22Rv1 (cell line): ENCODE measurements around the gene TNFAIP8L2.

Experiments used
- H3K27ac ChIP-seq: fragments of 450-650 bp; 2 replicates; pipeline ENCODE4 v1.5.1; 2017
- ZFX ChIP-seq: fragments of 450-650 bp; IDR thresholded peaks from 2 replicates; pipeline ENCODE4 v1.6.1; 2017; ENCODE audit warnings: antibody characterized with exemption, borderline replicate concordance
- TF ChIP-seq, protein P1 (sequence below): fragments of 450-650 bp; IDR thresholded peaks from 2 replicates; pipeline ENCODE4 v1.5.1; 2017; ENCODE audit warnings: mild to moderate bottlenecking

TNFAIP8L2 gene

GRCh38 chr1:151164732-151165280 lies 8.4 kb downstream of the TNFAIP8L2 start:
- TF ChIP-seq, protein P1, sequence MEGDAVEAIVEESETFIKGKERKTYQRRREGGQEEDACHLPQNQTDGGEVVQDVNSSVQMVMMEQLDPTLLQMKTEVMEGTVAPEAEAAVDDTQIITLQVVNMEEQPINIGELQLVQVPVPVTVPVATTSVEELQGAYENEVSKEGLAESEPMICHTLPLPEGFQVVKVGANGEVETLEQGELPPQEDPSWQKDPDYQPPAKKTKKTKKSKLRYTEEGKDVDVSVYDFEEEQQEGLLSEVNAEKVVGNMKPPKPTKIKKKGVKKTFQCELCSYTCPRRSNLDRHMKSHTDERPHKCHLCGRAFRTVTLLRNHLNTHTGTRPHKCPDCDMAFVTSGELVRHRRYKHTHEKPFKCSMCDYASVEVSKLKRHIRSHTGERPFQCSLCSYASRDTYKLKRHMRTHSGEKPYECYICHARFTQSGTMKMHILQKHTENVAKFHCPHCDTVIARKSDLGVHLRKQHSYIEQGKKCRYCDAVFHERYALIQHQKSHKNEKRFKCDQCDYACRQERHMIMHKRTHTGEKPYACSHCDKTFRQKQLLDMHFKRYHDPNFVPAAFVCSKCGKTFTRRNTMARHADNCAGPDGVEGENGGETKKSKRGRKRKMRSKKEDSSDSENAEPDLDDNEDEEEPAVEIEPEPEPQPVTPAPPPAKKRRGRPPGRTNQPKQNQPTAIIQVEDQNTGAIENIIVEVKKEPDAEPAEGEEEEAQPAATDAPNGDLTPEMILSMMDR, result no peak
- TF ChIP-seq ZFX, result no peak
- peak overlapping the region; percentile 68 for H3K27ac ChIP-seq

DNA sequence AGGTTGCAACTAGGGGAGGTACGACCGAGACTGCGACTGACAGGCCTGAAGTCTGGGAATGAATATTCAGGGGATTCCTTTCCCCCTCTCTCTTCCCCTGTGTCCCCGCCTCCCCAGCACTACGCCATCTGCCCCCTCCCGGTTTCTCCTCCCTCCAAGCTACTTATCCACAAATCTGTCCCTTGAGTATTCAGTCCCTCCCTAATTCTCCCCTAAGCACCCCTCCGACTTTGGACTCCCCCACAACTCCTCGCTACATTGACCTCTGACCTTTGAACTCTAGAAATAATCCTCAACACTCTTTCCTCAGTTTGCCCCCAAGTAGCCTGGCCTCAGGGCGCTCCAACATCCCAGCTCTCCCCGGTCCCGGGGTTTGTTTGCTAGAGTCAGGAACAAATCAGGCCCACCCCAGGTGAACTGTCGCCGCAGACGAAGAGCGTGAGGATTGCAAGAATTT lies 8.9 kb downstream of the TNFAIP8L2 start:
- peak overlapping the region; percentile 68 for H3K27ac ChIP-seq
- TF ChIP-seq, protein P1, result no peak

- peak within 1 kb of the TSS; percentile 68 for H3K27ac ChIP-seq
- TF ChIP-seq, protein P1, result no peak
- TF ChIP-seq ZFX, result 0 out of 2 replicates have a peak, but pooled peaks have one; percentile 74
Measured at GRCh38 chr1:151165738-151166504, 9.5 kb downstream of the TNFAIP8L2 start, which contains the start of the genes LYSMD1 and SCNM1. Gene LYSMD1, minus strand, starts transcription at chr1:151165902. Its CDS starts 644 bp downstream, at chr1:151165258. Gene SCNM1, plus strand, starts transcription at chr1:151166144. Its CDS starts 9 bp downstream, at chr1:151166153.

DNA sequence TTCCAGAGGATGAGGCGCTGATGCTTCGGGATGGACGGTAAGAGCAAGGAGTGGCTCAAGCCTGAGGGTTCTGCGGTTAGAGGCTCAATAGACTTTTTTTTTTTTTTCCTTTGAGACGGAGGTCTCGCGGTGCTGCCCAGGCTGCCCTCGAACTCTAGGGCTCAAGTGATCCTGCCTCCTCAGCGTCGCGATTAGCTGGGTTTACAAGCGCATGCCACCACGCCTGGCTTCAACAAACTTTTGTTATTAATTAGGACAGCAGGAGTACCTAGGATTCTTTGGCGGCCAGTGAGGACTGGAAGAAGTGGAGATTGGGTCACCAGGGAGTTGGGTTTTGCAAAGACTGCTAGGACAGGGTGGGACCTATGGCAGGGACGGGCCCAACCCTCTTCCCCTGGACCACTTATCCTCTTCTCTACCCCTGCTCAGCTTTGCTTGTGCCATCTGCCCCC lies 10.1 kb downstream of the TNFAIP8L2 start:
- H3K27ac ChIP-seq, result peak overlapping the region; percentile 68
- no peak for TF ChIP-seq ZFX
- TF ChIP-seq, protein P1, result no peak

DNA sequence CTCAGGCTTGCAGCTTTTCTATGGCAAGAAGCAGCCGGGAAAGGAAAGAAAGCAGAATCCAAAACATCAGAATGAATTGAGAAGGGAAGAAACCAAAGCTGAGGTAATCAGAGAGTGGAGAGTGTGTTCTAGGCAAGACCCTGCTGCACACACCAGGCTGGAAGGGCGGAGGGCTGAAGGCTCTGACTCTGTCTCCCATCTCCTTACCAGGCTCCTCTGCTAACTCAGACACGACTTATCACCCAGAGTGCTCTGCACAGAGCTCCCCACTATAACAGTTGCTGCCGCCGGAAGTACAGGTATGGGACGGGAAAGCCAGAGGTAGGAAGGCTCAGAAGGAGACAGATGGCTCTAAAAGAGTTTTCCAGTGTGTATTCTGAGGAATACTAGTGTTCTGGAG lies 10.7 kb downstream of the TNFAIP8L2 start:
- no peak for TF ChIP-seq ZFX
- TF ChIP-seq, protein P1, result no peak
- no peak overlapping the region; the same call in 1 of the 2 replicates for H3K27ac ChIP-seq

- TF ChIP-seq, protein P1, result no peak
- no peak for TF ChIP-seq ZFX
- no peak overlapping the region; the same call in 1 of the 2 replicates for H3K27ac ChIP-seq
Measured at GRCh38 chr1:151171190-151171589, 14.7 kb downstream of the TNFAIP8L2 start.
